ENCODE measurements around the gene LRRC8D.

Gene LRRC8D

GRCh38 chr1:89934461-89934860 is 113.6 kb downstream of the LRRC8D start:
- no peak for DNase-seq (ENCODE audit: low read depth)
- TF ChIP-seq POLR2A (IDR thresholded peaks at IDR 0.05; ENCODE audit: extremely low read depth, insufficient read length) (no peak), MAX (IDR thresholded peaks at IDR 0.05; ENCODE audit: low read depth, low read length) (no peak), CTCF (IDR thresholded peaks at IDR 0.05; ENCODE audit: low read depth, low read length) (no peak), MYC (IDR thresholded peaks at IDR 0.05; ENCODE audit: low read depth, low read length) (no peak)
- no peak overlapping the region for H3K4me3 ChIP-seq (ENCODE audit: low read depth, low read length)

- no peak overlapping the region for H3K4me3 ChIP-seq (ENCODE audit: low read depth, low read length)
- TF ChIP-seq POLR2A (IDR thresholded peaks at IDR 0.05; ENCODE audit: extremely low read depth, insufficient read length) (no peak), MYC (IDR thresholded peaks at IDR 0.05; ENCODE audit: low read depth, low read length) (no peak), MAX (IDR thresholded peaks at IDR 0.05; ENCODE audit: low read depth, low read length) (no peak)
- no peak for DNase-seq (ENCODE audit: low read depth)
These were observed 114.4 kb downstream of the LRRC8D start for GRCh38 chr1:89935235-89935634.

- no peak for TF ChIP-seq MAX (IDR thresholded peaks at IDR 0.05; ENCODE audit: low read depth, low read length)
- TF ChIP-seq MYC (IDR thresholded peaks at IDR 0.05; ENCODE audit: low read depth, low read length): no peak
- no peak for TF ChIP-seq CTCF (IDR thresholded peaks at IDR 0.05; ENCODE audit: low read depth, low read length)
- no peak for DNase-seq (ENCODE audit: low read depth)
- no peak overlapping the region for H3K4me3 ChIP-seq (ENCODE audit: low read depth, low read length)
These were observed 115.9 kb downstream of the LRRC8D start for GRCh38 chr1:89936694-89937093.

GRCh38 chr1:89938171-89939055 is 117.6 kb downstream of the LRRC8D start:
- H3K4me3 ChIP-seq (ENCODE audit: low read depth, low read length): no peak overlapping the region
- no peak for DNase-seq (ENCODE audit: low read depth)
- TF ChIP-seq CTCF (IDR thresholded peaks at IDR 0.05; ENCODE audit: low read depth, low read length) (no peak), MYC (IDR thresholded peaks at IDR 0.05; ENCODE audit: low read depth, low read length) (no peak), MAX (IDR thresholded peaks at IDR 0.05; ENCODE audit: low read depth, low read length) (no peak), POLR2A (IDR thresholded peaks at IDR 0.05; ENCODE audit: extremely low read depth, insufficient read length) (no peak)

GRCh38 chr1:89939059-89939570 is 118.3 kb downstream of the LRRC8D start:
- no peak for DNase-seq (ENCODE audit: low read depth)
- H3K4me3 ChIP-seq (ENCODE audit: low read depth, low read length): no peak overlapping the region
- TF ChIP-seq CTCF (IDR thresholded peaks at IDR 0.05; ENCODE audit: low read depth, low read length) (no peak), POLR2A (IDR thresholded peaks at IDR 0.05; ENCODE audit: extremely low read depth, insufficient read length) (no peak), MYC (IDR thresholded peaks at IDR 0.05; ENCODE audit: low read depth, low read length) (no peak)

GRCh38 chr1:89939693-89940438 is 119.0 kb downstream of the LRRC8D start:
- no peak overlapping the region for H3K4me3 ChIP-seq (ENCODE audit: low read depth, low read length)
- TF ChIP-seq POLR2A (IDR thresholded peaks at IDR 0.05; ENCODE audit: extremely low read depth, insufficient read length) (no peak), MYC (IDR thresholded peaks at IDR 0.05; ENCODE audit: low read depth, low read length) (no peak), MAX (IDR thresholded peaks at IDR 0.05; ENCODE audit: low read depth, low read length) (no peak), CTCF (IDR thresholded peaks at IDR 0.05; ENCODE audit: low read depth, low read length) (no peak)
- no peak for DNase-seq (ENCODE audit: low read depth)
